Lung (tissue), 12 donors: ENCODE measurements around the gene ZFYVE9. TPM values are rescaled to one million over a fixed set of nuclear protein-coding genes. Genes with fewer than 3 reads are reported as not detected.

Experiments used
- ATAC-seq: fragments of 200-7000 bp; cut with Tn5 transposase; one replicate; pipeline ENCODE4 v1.9.1; 2020; ENCODE audit warnings: moderate number of reproducible peaks; ENCODE audit not compliant: insufficient read depth, low FRiP score
- DNase-seq, 3 donors: peaks; one replicate each; pipeline ENCODE4 v3.0.0-alpha.2; 2013 to 2017
- H3K27ac ChIP-seq, 2 donors: one replicate each; pipeline ENCODE4 v1.5.1; 2013; ENCODE audit warnings: mild to moderate bottlenecking in 2 of 2, moderate library complexity in 2 of 2, control low read depth in 1 of 2, inconsistent platforms in 1 of 2, low read depth in 1 of 2, low read length in 1 of 2
- H3K27me3 ChIP-seq, 3 donors: one replicate each; pipeline ENCODE4 v1.5.1; 2013; ENCODE audit warnings: low read length in 2 of 3; ENCODE audit not compliant: control insufficient read depth in 3 of 3, insufficient read depth in 3 of 3
- H3K36me3 ChIP-seq, 4 donors: one replicate each; pipeline ENCODE4 v1.5.1; 2013; ENCODE audit warnings: low read length in 4 of 4, mild to moderate bottlenecking in 1 of 4, moderate library complexity in 1 of 4; ENCODE audit not compliant: control insufficient read depth in 4 of 4, insufficient read depth in 4 of 4
- H3K4me1 ChIP-seq, 5 donors: one replicate each; pipeline ENCODE4 v1.5.1; 2013; ENCODE audit warnings: low read length in 5 of 5, mild to moderate bottlenecking in 2 of 5, moderate library complexity in 1 of 5; ENCODE audit not compliant: control insufficient read depth in 5 of 5, insufficient read depth in 5 of 5
- H3K4me3 ChIP-seq: one replicate; pipeline ENCODE4 v1.5.1; 2013; ENCODE audit warnings: mild to moderate bottlenecking, control low read depth, moderate library complexity
- H3K9ac ChIP-seq, 2 donors: one replicate each; pipeline ENCODE4 v1.5.1; 2013; ENCODE audit warnings: low read length in 2 of 2, control low read depth in 1 of 2; ENCODE audit not compliant: insufficient read depth in 1 of 2
- H3K9me3 ChIP-seq, 4 donors: one replicate each; pipeline ENCODE4 v1.5.1; 2013; ENCODE audit warnings: low read length in 3 of 4, mild to moderate bottlenecking in 1 of 4, moderate library complexity in 1 of 4; ENCODE audit not compliant: control insufficient read depth in 4 of 4, insufficient read depth in 3 of 4
- WGBS, 2 donors: extraction: QIAGEN DNeasy Blood & Tissue Kit; methylation state at CpG; one replicate each; pipeline ENCODE4 v1.1.7; 2013; 5-methylcytosine and 5-hydroxymethylcytosine counted together
- polyA plus RNA-seq, 2 donors: library from polyadenylated mRNA; stranded (reverse); fragments of 200-250 nt; gene quantifications; one replicate each; pipeline ENCODE4 v1.2.1, GENCODE V29; 2013
- total RNA-seq, 2 donors: library from RNA; depleted of rRNA in 1 of 2; stranded (reverse); fragments of >200 nt in 1 of 2; gene quantifications; one replicate each; pipeline ENCODE4 v1.2.1, GENCODE V29; 2014 to 2021
- TF ChIP-seq, protein P1 (sequence below): IDR thresholded peaks from 2 replicates; pipeline ENCODE4 v1.5.1; 2012; ENCODE audit warnings: mild to moderate bottlenecking; ENCODE audit errors: control extremely low read depth, extremely low read depth
- donor health status: control.
- donor health status: control.
- donor health status: Bipolar disorder and iron deficiency.
- donor health status: healthy.
- donor health status: DM: yes; HTN: yes; CAD: no.

The ZFYVE9 gene
- total and polyA plus RNA-seq, 4 donors: 3.3 to 51.5 (median 9.9) TPM

DNA sequence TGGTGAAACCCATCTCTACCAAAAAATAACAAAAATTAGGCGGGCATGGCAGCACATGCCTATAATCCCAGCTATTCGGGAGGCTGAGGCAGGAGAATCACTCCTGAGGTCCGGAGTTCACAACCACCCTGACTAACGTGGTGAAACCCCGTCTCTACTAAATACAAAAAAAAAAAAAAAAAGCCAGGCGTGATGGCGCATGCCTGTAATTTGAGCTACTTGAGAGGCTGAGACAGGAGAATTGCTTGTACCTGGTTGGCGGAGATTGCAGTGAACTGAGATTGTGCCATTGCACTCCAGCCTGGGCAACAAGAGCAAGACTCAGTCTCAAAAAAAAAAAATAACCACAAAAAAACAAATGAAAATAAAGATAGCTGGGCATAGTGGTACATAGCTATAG, 181.8 kb downstream of the ZFYVE9 start:
- TF ChIP-seq, protein P1, sequence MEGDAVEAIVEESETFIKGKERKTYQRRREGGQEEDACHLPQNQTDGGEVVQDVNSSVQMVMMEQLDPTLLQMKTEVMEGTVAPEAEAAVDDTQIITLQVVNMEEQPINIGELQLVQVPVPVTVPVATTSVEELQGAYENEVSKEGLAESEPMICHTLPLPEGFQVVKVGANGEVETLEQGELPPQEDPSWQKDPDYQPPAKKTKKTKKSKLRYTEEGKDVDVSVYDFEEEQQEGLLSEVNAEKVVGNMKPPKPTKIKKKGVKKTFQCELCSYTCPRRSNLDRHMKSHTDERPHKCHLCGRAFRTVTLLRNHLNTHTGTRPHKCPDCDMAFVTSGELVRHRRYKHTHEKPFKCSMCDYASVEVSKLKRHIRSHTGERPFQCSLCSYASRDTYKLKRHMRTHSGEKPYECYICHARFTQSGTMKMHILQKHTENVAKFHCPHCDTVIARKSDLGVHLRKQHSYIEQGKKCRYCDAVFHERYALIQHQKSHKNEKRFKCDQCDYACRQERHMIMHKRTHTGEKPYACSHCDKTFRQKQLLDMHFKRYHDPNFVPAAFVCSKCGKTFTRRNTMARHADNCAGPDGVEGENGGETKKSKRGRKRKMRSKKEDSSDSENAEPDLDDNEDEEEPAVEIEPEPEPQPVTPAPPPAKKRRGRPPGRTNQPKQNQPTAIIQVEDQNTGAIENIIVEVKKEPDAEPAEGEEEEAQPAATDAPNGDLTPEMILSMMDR: no peak

DNA sequence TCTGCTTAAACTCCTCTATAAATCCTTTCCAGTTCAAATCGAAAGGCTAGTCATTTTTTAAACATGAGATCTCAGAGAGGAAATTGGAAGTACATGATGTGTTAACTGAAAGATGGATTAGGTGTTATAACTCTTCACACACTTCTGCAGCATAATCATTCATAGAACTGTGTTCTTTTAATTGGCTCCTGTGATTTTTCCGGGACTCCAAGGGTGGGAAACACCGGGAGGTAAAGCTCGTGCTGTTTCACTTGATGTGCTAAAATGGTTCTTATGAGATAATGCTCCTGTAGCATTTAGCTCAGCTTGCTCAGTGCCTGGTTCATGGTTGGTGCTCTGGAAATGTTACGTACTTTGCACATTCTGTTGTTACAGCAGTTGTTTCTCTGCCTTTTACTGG, 183.9 kb downstream of the ZFYVE9 start:
- no peak overlapping the region for H3K9ac ChIP-seq
- ATAC-seq (no peak), DNase-seq (no peak)
- H3K4me3 ChIP-seq: no peak overlapping the region
- peaks cover 0 to 10% (median under 1%) of the 10 kb centered on the region in 4 donors for H3K36me3 ChIP-seq
- TF ChIP-seq, protein P1: no peak
- H3K9me3 ChIP-seq: no peaks in the 10 kb centered on the region
- H3K27me3 ChIP-seq: no peaks in the 10 kb centered on the region
- no peaks in the 10 kb centered on the region for H3K4me1 ChIP-seq
- no peak overlapping the region for H3K27ac ChIP-seq
- WGBS, 2 donors: 79 to 83% methylated on average over 5 of the region's 5 CpGs

More for the DNA sequence above, 181.8 kb downstream of the ZFYVE9 start:
- WGBS, 2 donors: 96 to 99% methylated on average over 8 of the region's 8 CpGs
- H3K27ac ChIP-seq: no peak overlapping the region
- no peaks in the 10 kb centered on the region for H3K9me3 ChIP-seq
- ATAC-seq (no peak), DNase-seq (no peak)
- no peaks in the 10 kb centered on the region for H3K27me3 ChIP-seq
- no peak overlapping the region for H3K4me3 ChIP-seq
- no peaks in the 10 kb centered on the region for H3K4me1 ChIP-seq
- peaks cover 0 to 10% (median under 1%) of the 10 kb centered on the region in 4 donors for H3K36me3 ChIP-seq
- H3K9ac ChIP-seq: no peak overlapping the region

DNA sequence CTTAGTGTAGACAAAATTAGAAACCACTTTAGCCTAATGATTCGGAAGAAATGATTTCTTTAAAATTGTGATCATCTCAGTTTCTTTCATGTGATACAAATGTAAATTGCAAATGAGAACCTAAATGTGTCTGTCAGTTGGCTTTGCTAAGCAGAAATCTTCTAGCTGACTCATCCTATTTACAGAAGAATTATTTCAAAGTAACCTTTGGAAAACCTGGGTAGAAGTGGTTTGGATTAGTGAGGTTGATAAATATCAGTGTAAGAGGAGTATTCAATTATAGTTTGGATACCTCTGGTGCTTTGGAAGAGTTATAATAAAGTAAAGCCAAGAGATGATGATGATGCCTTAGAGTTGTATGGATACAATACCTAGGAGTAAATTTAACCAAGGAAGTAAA, 186.7 kb downstream of the ZFYVE9 start:
- WGBS, 2 donors: 96 to 97% methylated on average over 1 of the region's 1 CpG
- no peak for ATAC-seq
- no peak for DNase-seq
- Histone ChIP-seq H3K9me3 (no peaks in the 10 kb centered on the region), H3K27me3 (no peaks in the 10 kb centered on the region), H3K4me3 (no peak overlapping the region), H3K4me1 (no peaks in the 10 kb centered on the region), H3K27ac (no peak overlapping the region), H3K9ac (no peak overlapping the region), H3K36me3 (peaks cover 0 to 10% (median under 1%) of the 10 kb centered on the region in 4 donors)
- TF ChIP-seq, protein P1: no peak

DNA sequence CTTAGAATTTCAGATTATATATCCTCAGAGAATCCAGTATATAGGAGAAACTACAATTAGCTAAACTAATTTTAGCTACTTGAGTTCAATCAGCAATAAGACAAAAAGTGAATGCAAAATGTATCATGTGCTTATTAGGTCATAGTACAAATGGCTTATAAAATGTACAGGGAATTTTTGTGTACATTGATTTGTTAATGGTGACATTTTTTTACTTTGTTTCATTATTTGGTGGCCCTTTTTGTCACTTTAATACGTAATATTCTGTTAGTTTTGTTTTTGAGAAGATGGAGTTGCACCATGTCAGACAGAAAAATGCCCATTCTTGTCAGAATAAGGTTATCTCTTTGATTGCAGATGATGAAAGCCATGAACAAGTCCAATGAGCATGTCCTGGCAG, 190.5 kb downstream of the ZFYVE9 start:
- Histone ChIP-seq H3K27ac (no peak overlapping the region), H3K4me1 (peaks cover 0 to 3% (median 0%) of the 10 kb centered on the region in 5 donors), H3K36me3 (peaks cover 0 to 19% (median 3%) of the 10 kb centered on the region in 4 donors), H3K9ac (no peak overlapping the region), H3K27me3 (no peaks in the 10 kb centered on the region), H3K4me3 (no peak overlapping the region), H3K9me3 (no peaks in the 10 kb centered on the region)
- WGBS, 2 donors: 95 to 97% methylated on average over 1 of the region's 1 CpG
- ATAC-seq (no peak), DNase-seq (no peak)
- TF ChIP-seq, protein P1: no peak
